ENCODE measurements around the gene ACAD10. TPM values are rescaled to one million over a fixed set of nuclear protein-coding genes. Genes with fewer than 3 reads are reported as not detected.

Gene ACAD10
- total RNA-seq, 1 donor from 2014 or later, result 24.4 TPM

GRCh38 chr12:111775205-111776193, 89.6 kb downstream of the ACAD10 start:
- DNase-seq (ENCODE audit: low read depth), result peak; percentile 91

GRCh38 chr12:111776836-111777344, 91.0 kb downstream of the ACAD10 start:
- no peak for DNase-seq (ENCODE audit: low read depth)

- peak; percentile 96 for DNase-seq (ENCODE audit: low read depth)
These were observed 91.6 kb downstream of the ACAD10 start for GRCh38 chr12:111777345-111778045.

- no peak for DNase-seq (ENCODE audit: low read depth)
These were observed 94.3 kb downstream of the ACAD10 start for GRCh38 chr12:111780166-111780565.

GRCh38 chr12:111780615-111781014, 94.8 kb downstream of the ACAD10 start:
- DNase-seq (ENCODE audit: low read depth), result peak; percentile 61

- DNase-seq (ENCODE audit: low read depth), result no peak
These were observed 95.3 kb downstream of the ACAD10 start for GRCh38 chr12:111781085-111781658.

GRCh38 chr12:111783046-111783445, 97.2 kb downstream of the ACAD10 start:
- DNase-seq (ENCODE audit: low read depth), result no peak

GRCh38 chr12:111784953-111785352, 99.1 kb downstream of the ACAD10 start:
- no peak for DNase-seq (ENCODE audit: low read depth)

- peak; percentile 38 for DNase-seq (ENCODE audit: low read depth)
These were observed 99.8 kb downstream of the ACAD10 start for GRCh38 chr12:111785651-111786050.

GRCh38 chr12:111788178-111788654, 102.4 kb downstream of the ACAD10 start:
- no peak for DNase-seq (ENCODE audit: low read depth)

GRCh38 chr12:111789779-111790178, 103.9 kb downstream of the ACAD10 start:
- DNase-seq (ENCODE audit: low read depth), result no peak

GRCh38 chr12:111791507-111791906, 105.7 kb downstream of the ACAD10 start:
- DNase-seq (ENCODE audit: low read depth), result peak; percentile 68

GRCh38 chr12:111792155-111792855, 106.5 kb downstream of the ACAD10 start:
- no peak for DNase-seq (ENCODE audit: low read depth)

- no peak for DNase-seq (ENCODE audit: low read depth)
These were observed 107.0 kb downstream of the ACAD10 start for GRCh38 chr12:111792856-111793235.

GRCh38 chr12:111798182-111798581, 112.3 kb downstream of the ACAD10 start:
- no peak for DNase-seq (ENCODE audit: low read depth)

GRCh38 chr12:111799758-111800157, 113.9 kb downstream of the ACAD10 start:
- DNase-seq (ENCODE audit: low read depth), result no peak

- no peak for DNase-seq (ENCODE audit: low read depth)
These were observed 117.3 kb downstream of the ACAD10 start for GRCh38 chr12:111803038-111803626.

- no peak for DNase-seq (ENCODE audit: low read depth)
These were observed 118.0 kb downstream of the ACAD10 start for GRCh38 chr12:111803851-111804250.

GRCh38 chr12:111806304-111806703, 120.5 kb downstream of the ACAD10 start:
- DNase-seq (ENCODE audit: low read depth), result no peak

Data from renal cortical epithelial cell (primary cell).